Peyer's patch (tissue), 4 donors: ENCODE measurements around the gene CCDC126.

Experiments
- POLR2A ChIP-seq, 2 donors: fragments of 450-650 bp; IDR thresholded peaks; one replicate each; pipeline ENCODE4 v1.5.1; 2017; ENCODE audit warnings: antibody characterized with exemption in 2 of 2, mild to moderate bottlenecking in 2 of 2, moderate library complexity in 2 of 2
- TF ChIP-seq, protein P1 (sequence below), 6 experiments: fragments of 450-650 bp in 4 of 6; fragments of 200-600 bp in 2 of 6; sonication (generic) in 1 of 6; IDR thresholded peaks; one replicate each; pipeline ENCODE4 v1.5.1; 2017 to 2019; ENCODE audit warnings: antibody characterized with exemption in 6 of 6, mild to moderate bottlenecking in 3 of 6, moderate library complexity in 1 of 6

GRCh38 chr7:23645822-23646221 lies 48.6 kb downstream of the CCDC126 start:
- TF ChIP-seq, protein P1, sequence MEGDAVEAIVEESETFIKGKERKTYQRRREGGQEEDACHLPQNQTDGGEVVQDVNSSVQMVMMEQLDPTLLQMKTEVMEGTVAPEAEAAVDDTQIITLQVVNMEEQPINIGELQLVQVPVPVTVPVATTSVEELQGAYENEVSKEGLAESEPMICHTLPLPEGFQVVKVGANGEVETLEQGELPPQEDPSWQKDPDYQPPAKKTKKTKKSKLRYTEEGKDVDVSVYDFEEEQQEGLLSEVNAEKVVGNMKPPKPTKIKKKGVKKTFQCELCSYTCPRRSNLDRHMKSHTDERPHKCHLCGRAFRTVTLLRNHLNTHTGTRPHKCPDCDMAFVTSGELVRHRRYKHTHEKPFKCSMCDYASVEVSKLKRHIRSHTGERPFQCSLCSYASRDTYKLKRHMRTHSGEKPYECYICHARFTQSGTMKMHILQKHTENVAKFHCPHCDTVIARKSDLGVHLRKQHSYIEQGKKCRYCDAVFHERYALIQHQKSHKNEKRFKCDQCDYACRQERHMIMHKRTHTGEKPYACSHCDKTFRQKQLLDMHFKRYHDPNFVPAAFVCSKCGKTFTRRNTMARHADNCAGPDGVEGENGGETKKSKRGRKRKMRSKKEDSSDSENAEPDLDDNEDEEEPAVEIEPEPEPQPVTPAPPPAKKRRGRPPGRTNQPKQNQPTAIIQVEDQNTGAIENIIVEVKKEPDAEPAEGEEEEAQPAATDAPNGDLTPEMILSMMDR (IDR thresholded peaks at IDR 0.05), result no peak
- no peak for TF ChIP-seq POLR2A (IDR thresholded peaks at IDR 0.05)
